CD4-positive, alpha-beta T cell (primary cell): ENCODE data around the gene TENT4A. TPM values are rescaled to one million over a fixed set of nuclear protein-coding genes. Genes with fewer than 3 reads are reported as not detected.

Experiments used
- ATAC-seq: fragments of 200-7000 bp; cut with Tn5 transposase; one replicate; pipeline ENCODE4 v1.10.0; 2022; ENCODE audit warnings: mild to moderate bottlenecking; ENCODE audit not compliant: poor library complexity
- CTCF ChIA-PET: fragments of 350-600 bp; sonication (Branson Sonifier 250); formaldehyde crosslinking; loops from one replicate; lab custom pipeline; 2021; ENCODE audit warnings: antibody characterized with exemption, inconsistent platforms; lab: Charles Lee
- POLR2A ChIA-PET: fragments of 350-600 bp; sonication (Branson Sonifier 250); formaldehyde crosslinking; loops from one replicate; lab custom pipeline; 2021; ENCODE audit warnings: antibody characterized with exemption, inconsistent platforms; lab: Charles Lee
- DNase-seq, 14 experiments: peaks; one replicate each; pipeline ENCODE4 v3.0.0-alpha.2; 2013 to 2020; ENCODE audit warnings: mixed read lengths in 2 of 14
- H3K27ac ChIP-seq, 2 donors: one replicate each; pipeline versions ENCODE4 v1.5.1 to v1.7.0; 2013; ENCODE audit warnings: low read length in 2 of 2, low read depth in 1 of 2, mild to moderate bottlenecking in 1 of 2
- H3K27me3 ChIP-seq, 2 experiments: 1 replicate in 1 of 2; 2 replicates in 1 of 2; pipeline versions ENCODE4 v1.6.1 to v1.7.0; 2013; ENCODE audit warnings: low read length in 2 of 2, control low read depth in 1 of 2, mild to moderate bottlenecking in 1 of 2, moderate library complexity in 1 of 2; ENCODE audit not compliant: insufficient read depth in 2 of 2, control insufficient read depth in 1 of 2
- H3K36me3 ChIP-seq: one replicate; pipeline ENCODE4 v1.6.1; 2013; ENCODE audit warnings: low read length, control low read depth; ENCODE audit not compliant: insufficient read depth
- H3K4me1 ChIP-seq: one replicate; pipeline ENCODE4 v1.6.1; 2013; ENCODE audit warnings: low read length, control low read depth; ENCODE audit not compliant: insufficient read depth
- H3K4me3 ChIP-seq: one replicate; pipeline ENCODE4 v1.5.1; 2013; ENCODE audit warnings: mild to moderate bottlenecking, low read length, moderate library complexity
- H3K9me3 ChIP-seq, 2 experiments: 1 replicate in 1 of 2; 2 replicates in 1 of 2; pipeline versions ENCODE4 v1.6.1 to v1.7.0; 2013; ENCODE audit warnings: low read length in 2 of 2, mild to moderate bottlenecking in 2 of 2, control low read depth in 1 of 2, moderate library complexity in 1 of 2; ENCODE audit not compliant: control insufficient read depth in 1 of 2, insufficient read depth in 1 of 2
- H3K27ac Mint-ChIP-seq: one replicate; pipeline ENCODE4 v1.8.0; 2020; ENCODE audit warnings: mixed read lengths
- H3K27me3 Mint-ChIP-seq: one replicate; pipeline ENCODE4 v1.8.0; 2021; ENCODE audit warnings: mixed read lengths
- H3K36me3 Mint-ChIP-seq: one replicate; pipeline ENCODE4 v1.8.0; 2021; ENCODE audit warnings: low read depth, mixed read lengths
- H3K4me1 Mint-ChIP-seq: one replicate; pipeline ENCODE4 v1.8.0; 2021; ENCODE audit warnings: low read depth, mixed read lengths
- H3K4me3 Mint-ChIP-seq: one replicate; pipeline ENCODE4 v1.8.0; 2020; ENCODE audit warnings: mild to moderate bottlenecking, mixed read lengths
- H3K9me3 Mint-ChIP-seq: one replicate; pipeline ENCODE4 v1.8.0; 2020; ENCODE audit warnings: mixed read lengths
- intact Hi-C, 2 experiments: fragments of 100-400 bp; cut with DNase I in 1 of 2; cut with micrococcal nuclease in 1 of 2; formaldehyde crosslinking; loops; one replicate each; pipeline versions ENCODE4 v1.15.1 to v1.9.0; 2023 to 2025; cut with DNase I, micrococcal nuclease
- total RNA-seq, 174 experiments: library from RNA in 2 of 174; stranded (reverse) in 2 of 174; gene quantifications; one replicate each; pipeline ENCODE4 v1.2.3 and lab custom pipeline; 2021 to 2026
- TF ChIP-seq, protein P1 (sequence below): fragments of 200-600 bp; IDR thresholded peaks from one replicate; pipeline ENCODE4 v1.8.0; 2022; ENCODE audit warnings: antibody characterized with exemption, mild to moderate bottlenecking

The TENT4A gene
- total RNA-seq, 2 experiments from 2014 or later: 49.2 to 51.9 TPM

DNA sequence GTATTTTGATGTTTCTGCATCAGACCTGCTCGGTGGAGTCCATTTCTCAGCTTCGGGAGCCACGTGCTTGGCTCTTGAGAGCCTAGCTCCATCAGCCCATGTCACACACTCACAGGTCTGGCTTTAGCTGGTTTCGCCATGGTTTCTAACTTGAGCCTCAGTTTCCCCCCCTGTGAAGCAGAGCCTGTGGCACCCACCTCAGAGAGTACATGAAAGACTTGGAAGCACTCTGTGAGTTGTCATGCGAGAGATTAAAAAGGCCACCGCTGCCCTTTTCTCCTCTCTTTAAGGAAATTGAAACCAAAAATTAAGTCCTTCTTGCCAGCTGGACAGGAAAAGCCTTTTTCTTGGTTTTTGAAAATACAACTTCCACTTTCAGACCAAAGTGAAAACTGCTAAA lies 8.8 kb downstream of the TENT4A start:
- intact Hi-C loops: no loop called here
- ChIA-PET CTCF (interaction anchor here (1.0 kb wide), 1 partner anchor 23 kb away, joined by 3 read pairs; no protein-coding TSS in a partner anchor), POLR2A (interaction anchor here (1.5 kb wide), 1 partner anchor 88 kb away, joined by 5 read pairs; the partner anchor contains the start of gene SRD5A1)
- Mint-ChIP-seq H3K9me3 (no peaks in the 10 kb centered on the region), H3K36me3 (peaks cover 38% of the 10 kb centered on the region), H3K27ac (peak overlapping the region; percentile 25), H3K4me3 (peak overlapping the region; percentile 47), H3K27me3 (no peaks in the 10 kb centered on the region), H3K4me1 (peaks cover 95% of the 10 kb centered on the region)
- peaks cover 88% of the 10 kb centered on the region for H3K4me1 ChIP-seq
- ATAC-seq (no peak), DNase-seq (no peak)
- TF ChIP-seq, protein P1, sequence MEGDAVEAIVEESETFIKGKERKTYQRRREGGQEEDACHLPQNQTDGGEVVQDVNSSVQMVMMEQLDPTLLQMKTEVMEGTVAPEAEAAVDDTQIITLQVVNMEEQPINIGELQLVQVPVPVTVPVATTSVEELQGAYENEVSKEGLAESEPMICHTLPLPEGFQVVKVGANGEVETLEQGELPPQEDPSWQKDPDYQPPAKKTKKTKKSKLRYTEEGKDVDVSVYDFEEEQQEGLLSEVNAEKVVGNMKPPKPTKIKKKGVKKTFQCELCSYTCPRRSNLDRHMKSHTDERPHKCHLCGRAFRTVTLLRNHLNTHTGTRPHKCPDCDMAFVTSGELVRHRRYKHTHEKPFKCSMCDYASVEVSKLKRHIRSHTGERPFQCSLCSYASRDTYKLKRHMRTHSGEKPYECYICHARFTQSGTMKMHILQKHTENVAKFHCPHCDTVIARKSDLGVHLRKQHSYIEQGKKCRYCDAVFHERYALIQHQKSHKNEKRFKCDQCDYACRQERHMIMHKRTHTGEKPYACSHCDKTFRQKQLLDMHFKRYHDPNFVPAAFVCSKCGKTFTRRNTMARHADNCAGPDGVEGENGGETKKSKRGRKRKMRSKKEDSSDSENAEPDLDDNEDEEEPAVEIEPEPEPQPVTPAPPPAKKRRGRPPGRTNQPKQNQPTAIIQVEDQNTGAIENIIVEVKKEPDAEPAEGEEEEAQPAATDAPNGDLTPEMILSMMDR: no peak
- H3K36me3 ChIP-seq: peaks cover 21% of the 10 kb centered on the region
- H3K27ac ChIP-seq: no peak overlapping the region
- no peaks in the 10 kb centered on the region for H3K27me3 ChIP-seq
- H3K9me3 ChIP-seq: no peaks in the 10 kb centered on the region
- no peak overlapping the region for H3K4me3 ChIP-seq

- intact Hi-C loops: no loop called here
- CTCF ChIA-PET: no interaction called here
- H3K4me1 ChIP-seq: peaks cover 88% of the 10 kb centered on the region
- no peaks in the 10 kb centered on the region for H3K27me3 ChIP-seq
- TF ChIP-seq, protein P1: no peak
- Mint-ChIP-seq H3K9me3 (no peaks in the 10 kb centered on the region), H3K27ac (peak overlapping the region; percentile 6), H3K36me3 (peaks cover 39% of the 10 kb centered on the region), H3K27me3 (no peaks in the 10 kb centered on the region), H3K4me1 (peaks cover 95% of the 10 kb centered on the region), H3K4me3 (no peak overlapping the region)
- POLR2A ChIA-PET: no interaction called here
- H3K4me3 ChIP-seq: no peak overlapping the region
- no peak for ATAC-seq
- H3K36me3 ChIP-seq: peaks cover 21% of the 10 kb centered on the region
- no peak overlapping the region for H3K27ac ChIP-seq
- H3K9me3 ChIP-seq: no peaks in the 10 kb centered on the region
- no peak for DNase-seq
Observed at GRCh38 chr5:6723122-6723815, 10.0 kb downstream of the TENT4A start.

DNA sequence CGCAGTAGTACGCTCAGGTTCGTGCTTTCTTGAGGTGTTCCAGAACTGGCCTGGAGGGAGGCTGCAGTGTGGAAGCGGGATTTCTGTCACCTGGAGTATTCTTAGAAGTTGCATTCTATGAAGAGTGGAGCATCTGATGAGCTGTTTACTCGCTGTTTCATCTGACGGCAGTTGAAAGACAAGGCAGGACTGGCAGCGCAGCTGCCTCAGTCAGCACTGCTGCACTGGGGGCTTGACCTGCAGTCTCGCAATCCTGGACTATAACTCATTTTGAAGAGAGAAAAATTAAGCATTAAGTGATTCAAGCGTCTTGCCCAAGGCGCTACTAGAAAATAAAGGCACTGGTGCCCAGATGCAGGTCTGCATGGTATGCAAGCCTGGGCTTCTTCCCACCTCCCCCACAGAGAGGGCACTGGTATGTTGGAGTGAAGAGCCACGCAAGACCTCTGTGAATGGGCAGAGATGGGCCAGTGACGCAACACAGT lies 10.6 kb downstream of the TENT4A start:
- peak overlapping the region; percentile 6 for H3K27ac Mint-ChIP-seq
- Histone ChIP-seq H3K9me3 (no peaks in the 10 kb centered on the region), H3K4me3 (no peak overlapping the region), H3K27me3 (no peaks in the 10 kb centered on the region), H3K36me3 (peaks cover 18% of the 10 kb centered on the region), H3K4me1 (peaks cover 86% of the 10 kb centered on the region), H3K27ac (no peak overlapping the region)
- H3K9me3 Mint-ChIP-seq: no peaks in the 10 kb centered on the region
- POLR2A ChIA-PET: no interaction called here
- H3K27me3 Mint-ChIP-seq: no peaks in the 10 kb centered on the region
- no peak for DNase-seq
- intact Hi-C loops: no loop called here
- CTCF ChIA-PET: no interaction called here
- no peak overlapping the region for H3K4me3 Mint-ChIP-seq
- peaks cover 94% of the 10 kb centered on the region for H3K4me1 Mint-ChIP-seq
- no peak for ATAC-seq
- peaks cover 38% of the 10 kb centered on the region for H3K36me3 Mint-ChIP-seq
- TF ChIP-seq, protein P1: no peak
